ENCODE results near the gene SH2D1B.

DNA sequence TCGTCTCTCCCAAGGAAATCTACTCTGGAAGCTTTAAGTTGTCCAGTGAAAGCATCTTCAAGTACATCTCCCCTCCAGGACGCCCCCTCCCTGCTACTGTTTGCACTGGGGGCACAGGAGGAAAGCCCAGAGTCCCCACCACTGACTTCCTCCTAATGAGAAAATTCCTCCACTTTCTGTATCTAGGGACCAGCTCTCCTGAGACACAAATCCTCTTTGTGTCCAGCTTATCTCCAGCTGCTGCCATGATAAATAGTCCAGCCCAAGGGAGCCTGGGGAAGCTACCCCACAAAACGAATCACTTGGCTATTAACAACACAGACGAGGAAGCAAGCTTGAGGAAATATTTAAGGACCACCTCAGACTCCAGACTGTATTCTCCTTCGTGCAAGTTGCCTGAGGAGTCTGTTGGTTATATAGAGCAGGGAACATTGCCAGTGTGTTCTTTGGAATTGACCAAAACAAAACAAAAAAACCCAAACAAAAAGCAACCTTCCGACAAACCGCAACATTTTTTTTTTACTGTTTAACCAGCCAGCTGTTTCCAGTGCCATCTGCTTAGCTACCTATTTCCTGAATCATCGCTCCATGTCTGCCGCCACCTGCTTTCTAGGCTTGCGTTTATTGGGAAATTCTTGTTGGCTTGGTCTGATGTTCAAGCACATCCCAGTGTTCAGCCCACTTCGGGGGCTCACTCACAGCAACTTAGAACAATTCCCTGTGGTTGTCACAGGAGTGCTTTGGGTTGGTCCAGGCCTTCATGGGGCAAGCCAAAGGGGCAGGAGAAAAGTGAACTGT is 22.7 kb downstream of the SH2D1B start:
- TF ChIP-seq, protein P1, sequence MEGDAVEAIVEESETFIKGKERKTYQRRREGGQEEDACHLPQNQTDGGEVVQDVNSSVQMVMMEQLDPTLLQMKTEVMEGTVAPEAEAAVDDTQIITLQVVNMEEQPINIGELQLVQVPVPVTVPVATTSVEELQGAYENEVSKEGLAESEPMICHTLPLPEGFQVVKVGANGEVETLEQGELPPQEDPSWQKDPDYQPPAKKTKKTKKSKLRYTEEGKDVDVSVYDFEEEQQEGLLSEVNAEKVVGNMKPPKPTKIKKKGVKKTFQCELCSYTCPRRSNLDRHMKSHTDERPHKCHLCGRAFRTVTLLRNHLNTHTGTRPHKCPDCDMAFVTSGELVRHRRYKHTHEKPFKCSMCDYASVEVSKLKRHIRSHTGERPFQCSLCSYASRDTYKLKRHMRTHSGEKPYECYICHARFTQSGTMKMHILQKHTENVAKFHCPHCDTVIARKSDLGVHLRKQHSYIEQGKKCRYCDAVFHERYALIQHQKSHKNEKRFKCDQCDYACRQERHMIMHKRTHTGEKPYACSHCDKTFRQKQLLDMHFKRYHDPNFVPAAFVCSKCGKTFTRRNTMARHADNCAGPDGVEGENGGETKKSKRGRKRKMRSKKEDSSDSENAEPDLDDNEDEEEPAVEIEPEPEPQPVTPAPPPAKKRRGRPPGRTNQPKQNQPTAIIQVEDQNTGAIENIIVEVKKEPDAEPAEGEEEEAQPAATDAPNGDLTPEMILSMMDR (IDR thresholded peaks at IDR 0.05) = no peak
- TF ChIP-seq ZFX (IDR thresholded peaks at IDR 0.05; ENCODE audit: borderline replicate concordance) = no peak
